PC-3 (cell line): ENCODE data around the gene CNTNAP5. TPM values are rescaled to one million over a fixed set of nuclear protein-coding genes. Genes with fewer than 3 reads are reported as not detected.

Experiments used
- ATAC-seq: fragments of 200-7000 bp; cut with Tn5 transposase; 2 replicates; pipeline ENCODE4 v1.9.1; 2020; ENCODE audit warnings: mild to moderate bottlenecking, moderate library complexity
- BruUV-seq: library from RNA; stranded (reverse); fragments of 400-500 nt; replicated peaks from 2 replicates; lab custom pipeline; 2021; lab: Mats Ljungman, UMichigan
- CTCF ChIA-PET: fragments of 300-600 bp; sonication (Branson Sonifier 250); formaldehyde crosslinking; loops from one replicate; lab custom pipeline; 2022; ENCODE audit warnings: antibody characterized with exemption; lab: Charles Lee
- POLR2A ChIA-PET: fragments of 300-600 bp; sonication (Branson Sonifier 250); formaldehyde crosslinking; loops from one replicate; lab custom pipeline; 2022; ENCODE audit warnings: antibody characterized with exemption; ENCODE audit not compliant: unreplicated experiment; lab: Charles Lee
- DNase-seq: peaks from one replicate; pipeline ENCODE4 v3.0.0-alpha.2; 2015
- H2AFZ ChIP-seq: fragments of 300-600 bp; sonication (generic); 2 replicates; pipeline ENCODE4 v1.6.0; 2016; ENCODE audit warnings: antibody characterized with exemption, low read length
- H3F3A ChIP-seq: fragments of 300-600 bp; sonication (generic); one replicate; pipeline ENCODE4 v1.6.0; 2017; ENCODE audit warnings: antibody characterized with exemption, low read length, control low read depth, mild to moderate bottlenecking; ENCODE audit not compliant: unreplicated experiment
- H3K27ac ChIP-seq: fragments of 300-600 bp; sonication (generic); 2 replicates; pipeline ENCODE4 v1.5.1; 2016; ENCODE audit warnings: mild to moderate bottlenecking, low read length
- H3K27me3 ChIP-seq: fragments of 300-600 bp; sonication (generic); 2 replicates; pipeline ENCODE4 v1.6.1; 2016; ENCODE audit warnings: low read length, mixed read lengths
- H3K36me3 ChIP-seq: fragments of 300-600 bp; sonication (generic); 2 replicates; pipeline ENCODE4 v1.6.1; 2016; ENCODE audit warnings: low read depth, mixed run types, low read length, mixed read lengths
- H3K4me1 ChIP-seq: fragments of 300-600 bp; sonication (generic); 2 replicates; pipeline ENCODE4 v1.5.1; 2016; ENCODE audit warnings: low read length; ENCODE audit not compliant: insufficient read depth
- H3K4me2 ChIP-seq: fragments of 300-600 bp; sonication (generic); 2 replicates; pipeline ENCODE4 v1.6.0; 2016; ENCODE audit warnings: low read length
- H3K4me3 ChIP-seq: fragments of 300-600 bp; sonication (generic); 2 replicates; pipeline ENCODE4 v1.5.1; 2016; ENCODE audit warnings: mild to moderate bottlenecking, low read length, mixed read lengths
- H3K79me2 ChIP-seq: fragments of 300-600 bp; sonication (generic); 2 replicates; pipeline ENCODE4 v1.6.1; 2017; ENCODE audit warnings: low read length, mixed read lengths
- H3K9ac ChIP-seq: fragments of 300-600 bp; sonication (generic); 2 replicates; pipeline ENCODE4 v1.6.0; 2016; ENCODE audit warnings: mild to moderate bottlenecking, low read length
- H3K9me2 ChIP-seq: fragments of 300-600 bp; sonication (generic); replicated peaks from 2 replicates; pipeline ENCODE4 v1.6.1; 2016; ENCODE audit warnings: mixed run types, low read length, mixed read lengths
- H3K9me3 ChIP-seq: fragments of 300-600 bp; sonication (generic); 2 replicates; pipeline ENCODE4 v1.6.1; 2016; ENCODE audit warnings: low read length, mixed read lengths
- H4K20me1 ChIP-seq: fragments of 300-600 bp; sonication (generic); 2 replicates; pipeline ENCODE4 v1.6.1; 2016; ENCODE audit warnings: low read length, mixed read lengths
- CTCF ChIP-seq: fragments of 300-600 bp; sonication (generic); conservative IDR thresholded peaks from 2 replicates; pipeline ENCODE4 v1.5.1; 2017; ENCODE audit warnings: antibody characterized with exemption, low read depth, mild to moderate bottlenecking, low read length
- EZH2 ChIP-seq: fragments of 300-600 bp; sonication (generic); IDR thresholded peaks from one replicate; pipeline ENCODE4 v1.6.1; 2017; ENCODE audit warnings: antibody characterized with exemption, mild to moderate bottlenecking, low read length; ENCODE audit not compliant: unreplicated experiment
- EZH2phosphoT487 ChIP-seq: fragments of 300-600 bp; sonication (generic); IDR thresholded peaks from 2 replicates; pipeline ENCODE4 v1.6.1; 2018; ENCODE audit warnings: mild to moderate bottlenecking, antibody characterized with exemption, low read length, borderline replicate concordance
- intact Hi-C: fragments of 100-400 bp; cut with micrococcal nuclease; formaldehyde crosslinking; loops from 2 replicates; pipeline ENCODE4 v1.9.0; 2023
- total RNA-seq: library from RNA; depleted of rRNA; stranded (reverse); fragments of >200 nt; gene quantifications from 2 replicates; pipeline ENCODE4 v1.2.3, GENCODE V29; 2014

CNTNAP5 gene
- total RNA-seq, 1 experiment from 2014 or later: not detected

- CTCF ChIA-PET: no interaction called here
- ATAC-seq: no peak
- Histone ChIP-seq H3F3A (no peaks in the 10 kb centered on the region), H3K36me3 (no peaks in the 10 kb centered on the region), H3K9ac (no peak overlapping the region), H3K27me3 (no peaks in the 10 kb centered on the region), H3K27ac (no peak overlapping the region), H3K4me3 (no peak overlapping the region), H3K79me2 (no peaks in the 10 kb centered on the region), H2AFZ (no peak overlapping the region), H3K9me3 (no peaks in the 10 kb centered on the region), H3K4me2 (no peak overlapping the region), H3K4me1 (no peaks in the 10 kb centered on the region), H4K20me1 (no peaks in the 10 kb centered on the region), H3K9me2 (no peaks in the 10 kb centered on the region)
- no TSS peak for BruUV-seq
- DNase-seq: no peak
- intact Hi-C loops: no loop called here
- TF ChIP-seq EZH2 (no peak), CTCF (no peak), EZH2phosphoT487 (no peak)
- POLR2A ChIA-PET: no interaction called here
Measured at GRCh38 chr2:124478761-124479160, 453.7 kb downstream of the CNTNAP5 start.

GRCh38 chr2:124480958-124481357 is 455.9 kb downstream of the CNTNAP5 start:
- no peak overlapping the region for H3K4me3 ChIP-seq
- H3K36me3 ChIP-seq: no peaks in the 10 kb centered on the region
- H4K20me1 ChIP-seq: no peaks in the 10 kb centered on the region
- no peak for ATAC-seq
- no peaks in the 10 kb centered on the region for H3K27me3 ChIP-seq
- no peaks in the 10 kb centered on the region for H3K79me2 ChIP-seq
- no peak overlapping the region for H3K9ac ChIP-seq
- ChIA-PET POLR2A (no interaction called here), CTCF (no interaction called here)
- no peak overlapping the region for H2AFZ ChIP-seq
- BruUV-seq: no TSS peak
- H3F3A ChIP-seq: no peaks in the 10 kb centered on the region
- H3K4me1 ChIP-seq: no peaks in the 10 kb centered on the region
- H3K27ac ChIP-seq: no peak overlapping the region
- no peak overlapping the region for H3K4me2 ChIP-seq
- DNase-seq: no peak
- H3K9me2 ChIP-seq: no peaks in the 10 kb centered on the region
- TF ChIP-seq EZH2: no peak
- TF ChIP-seq EZH2phosphoT487: no peak
- TF ChIP-seq CTCF: no peak
- H3K9me3 ChIP-seq: no peaks in the 10 kb centered on the region
- intact Hi-C loops: no loop called here

- Histone ChIP-seq H3K4me1 (no peaks in the 10 kb centered on the region), H3K36me3 (no peaks in the 10 kb centered on the region), H3K27ac (no peak overlapping the region), H3K9me3 (no peaks in the 10 kb centered on the region), H3K79me2 (no peaks in the 10 kb centered on the region), H2AFZ (no peak overlapping the region), H3K9me2 (no peaks in the 10 kb centered on the region), H4K20me1 (no peaks in the 10 kb centered on the region), H3F3A (no peaks in the 10 kb centered on the region), H3K4me2 (no peak overlapping the region), H3K27me3 (no peaks in the 10 kb centered on the region), H3K9ac (no peak overlapping the region), H3K4me3 (no peak overlapping the region)
- TF ChIP-seq EZH2phosphoT487: no peak
- no peak for TF ChIP-seq EZH2
- no peak for TF ChIP-seq CTCF
- POLR2A ChIA-PET: no interaction called here
- DNase-seq (no peak), ATAC-seq (no peak)
- intact Hi-C loops: no loop called here
- no TSS peak for BruUV-seq
- CTCF ChIA-PET: no interaction called here
Measured at GRCh38 chr2:124482044-124482443, 457.0 kb downstream of the CNTNAP5 start.
